K562 (cell line): ENCODE results near the gene KCNJ10. TPM values are rescaled to one million over a fixed set of nuclear protein-coding genes. Genes with fewer than 3 reads are reported as not detected.

Experiments
- ATF3 ChIP-seq, 2 experiments: fragments of 450-650 bp in 1 of 2; sonication (generic) in 1 of 2; formaldehyde crosslinking in 1 of 2; IDR thresholded peaks in 1 of 2; conservative IDR thresholded peaks in 1 of 2; 2 replicates each; pipeline versions ENCODE4 v1.6.1 to v1.8.1; 2016 to 2023; ENCODE audit warnings: mild to moderate bottlenecking in 2 of 2, moderate library complexity in 2 of 2, inconsistent platforms in 1 of 2, missing genetic modification reagents in 1 of 2
- CREB3L1 ChIP-seq: fragments of 450-650 bp; IDR thresholded peaks from 2 replicates; pipeline ENCODE4 v1.6.1; 2014; ENCODE audit warnings: low read depth, mild to moderate bottlenecking, moderate library complexity, borderline replicate concordance
- HDAC3 ChIP-seq: fragments of 450-650 bp; IDR thresholded peaks from 2 replicates; pipeline ENCODE4 v1.6.1; 2018; ENCODE audit warnings: borderline replicate concordance, mild to moderate bottlenecking, moderate library complexity; ENCODE audit not compliant: partially characterized antibody
- HNRNPUL1 ChIP-seq: fragments of 200-400 bp; formaldehyde crosslinking; IDR thresholded peaks from 2 replicates; pipeline ENCODE4 v1.6.1; 2017; ENCODE audit warnings: low read length
- KDM5B ChIP-seq: fragments of 200-600 bp; sonication (generic); IDR thresholded peaks from 2 replicates; pipeline ENCODE4 v1.6.1; 2012; ENCODE audit warnings: low read depth, mild to moderate bottlenecking, moderate library complexity, low read length, control low read depth, inconsistent platforms; ENCODE audit not compliant: insufficient replicate concordance
- MBD2 ChIP-seq: sonication (generic); IDR thresholded peaks from 2 replicates; pipeline ENCODE4 v1.6.1; 2016; ENCODE audit warnings: low read depth, borderline replicate concordance
- POLR2B ChIP-seq: fragments of 450-650 bp; IDR thresholded peaks from 2 replicates; pipeline ENCODE4 v1.6.1; 2018; ENCODE audit warnings: low read depth; ENCODE audit not compliant: partially characterized antibody
- TCF3 ChIP-seq: sonication (generic); formaldehyde crosslinking; IDR thresholded peaks from 2 replicates; pipeline ENCODE4 v1.4.0; 2020; ENCODE audit warnings: mild to moderate bottlenecking, missing genetic modification reagents
- THRA ChIP-seq: fragments of 450-650 bp; IDR thresholded peaks from 2 replicates; pipeline ENCODE4 v1.6.1; 2017; ENCODE audit warnings: mild to moderate bottlenecking, moderate library complexity
- ZBTB11 ChIP-seq, 3 experiments: fragments of 200-800 bp in 1 of 3; fragments of 250-450 bp in 1 of 3; fragments of 450-650 bp in 1 of 3; sonication (Bioruptor Pico) in 1 of 3; sonication (Bioruptor generic) in 1 of 3; formaldehyde crosslinking in 1 of 3; IDR thresholded peaks; 2 replicates each; pipeline versions ENCODE4 v1.6.1 to v1.8.0; 2016 to 2022; ENCODE audit warnings: mild to moderate bottlenecking in 2 of 3, missing genetic modification characterization in 2 of 3, missing compliant biosample characterization in 1 of 3, moderate library complexity in 1 of 3
- ZFP36 ChIP-seq: fragments of 150-350 bp; IDR thresholded peaks from 2 replicates; pipeline ENCODE4 v1.6.1; 2018; ENCODE audit warnings: low read length, low read depth; ENCODE audit not compliant: partially characterized antibody
- ZMIZ1 ChIP-seq, 2 experiments: fragments of 150-350 bp in 1 of 2; IDR thresholded peaks; 2 replicates each; pipeline ENCODE4 v1.6.1; 2012 to 2016; ENCODE audit warnings: low read depth in 2 of 2, low read length in 2 of 2, mild to moderate bottlenecking in 1 of 2, moderate library complexity in 1 of 2
- ZNF24 ChIP-seq: fragments of 450-650 bp; IDR thresholded peaks from 2 replicates; pipeline ENCODE4 v1.6.1; 2016
- ZNF668 ChIP-seq: fragments of 250-450 bp; sonication (Bioruptor Pico); IDR thresholded peaks from 2 replicates; pipeline ENCODE4 v1.8.0; 2022; ENCODE audit warnings: mild to moderate bottlenecking, inconsistent platforms
- polyA plus RNA-seq, 8 experiments: library from polyadenylated mRNA; depleted of rRNA in 4 of 8; stranded (reverse) in 5 of 8; unstranded in 3 of 8; fragments of >200 nt; fragmentation: Nextera tagmentation in 2 of 8; fragmentation: Illumina TruSeq in 1 of 8; extraction: Ambion mirVana in 2 of 8; extraction: Trizol in 1 of 8; gene quantifications; 2 replicates each; pipeline versions ENCODE4 v1.2.1 to v1.2.3, GENCODE V29; 2011 to 2014; ENCODE audit warnings: inconsistent platforms in 1 of 8, missing spikeins in 1 of 8
- total RNA-seq, 7 experiments: library from RNA; depleted of rRNA in 6 of 7; stranded (reverse); fragments of >200 nt in 6 of 7; fragmentation: Illumina TruSeq in 2 of 7; extraction: Trizol in 2 of 7; gene quantifications; 2 replicates each; pipeline versions ENCODE4 v1.2.1 to v1.2.3, GENCODE V29; 2011 to 2021; ENCODE audit warnings: low replicate concordance in 1 of 7

KCNJ10 gene
- total and polyA plus RNA-seq, 9 of the 15 experiments (the other 6 are each of a cell fraction or from before 2014, with no cell fraction given): 0.06 to 0.11 TPM; not detected in 7

GRCh38 chr1:160046494-160047110 lies 23.4 kb downstream of the KCNJ10 start (continued):
- no peak for TF ChIP-seq KDM5B
- TF ChIP-seq CREB3L1: peak; percentile 47; the same call in 1 of the 2 replicates
- TF ChIP-seq HDAC3: peak; percentile 90
- peak; percentile 92 for TF ChIP-seq ZFP36
- TF ChIP-seq ZMIZ1 (IDR thresholded peaks at IDR 0.05; ENCODE audit: low read depth in 2 of 2, low read length in 2 of 2): peak in 1 of 2 experiments; percentile 98; a peak in 2 of 4 replicates
- peak; percentile 46 for TF ChIP-seq ZNF24
- no peak for TF ChIP-seq THRA
- peak; percentile 100 for TF ChIP-seq TCF3 (CRISPR knock-in tag)
- no peak for TF ChIP-seq ZNF668 (CRISPR knock-in tag)
- no peak for TF ChIP-seq POLR2B
- peak; percentile 37; the same call in 1 of the 2 replicates for TF ChIP-seq ATF3 (IDR thresholded peaks at IDR 0.05)
- TF ChIP-seq ATF3 (CRISPR knock-in tag; conservative IDR thresholded peaks at IDR 0.05): no peak
- peak in 1 of 3 experiments; percentile 84; a peak in 2 of 6 replicates for TF ChIP-seq ZBTB11 (CRISPR knock-in tag; IDR thresholded peaks at IDR 0.05)
- TF ChIP-seq HNRNPUL1: no peak
- peak; percentile 68; the same call in 1 of the 2 replicates for TF ChIP-seq MBD2
